ENCODE measurements around the gene ZNF827. TPM values are rescaled to one million over a fixed set of nuclear protein-coding genes. Genes with fewer than 3 reads are reported as not detected.
A peak's percentile ranks its signal among the peaks of the same experiment; 100 is the strongest.

ZNF827 gene
- total RNA-seq, 1 donor from 2014 or later: 9.4 TPM

DNA sequence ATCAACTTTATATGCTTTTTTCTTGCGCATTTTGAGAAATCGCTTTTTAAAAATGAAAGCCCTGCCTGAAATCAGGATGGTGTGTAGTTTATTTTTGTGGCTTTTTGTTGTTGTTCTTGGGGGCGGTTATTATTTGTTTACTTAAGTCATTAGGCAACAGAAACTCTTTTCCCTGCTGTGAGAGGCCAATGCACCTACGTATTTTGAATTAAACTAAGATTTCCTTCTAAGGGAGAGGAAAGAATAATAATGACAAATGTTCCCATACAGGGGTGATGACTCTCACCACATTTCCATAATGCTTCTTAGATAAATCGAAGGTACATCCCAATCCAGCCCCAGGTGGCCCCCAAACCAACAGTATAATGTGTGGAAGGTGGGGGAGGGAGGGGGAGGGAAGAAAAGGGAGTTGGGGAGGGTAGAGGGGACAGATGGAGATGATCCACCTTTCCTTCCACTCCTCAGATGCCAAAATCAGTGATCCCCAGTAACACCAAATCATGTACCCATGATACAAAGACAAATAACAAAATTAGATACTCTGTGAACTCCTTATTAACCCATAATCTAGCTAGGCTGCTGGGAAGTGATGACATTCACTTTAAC lies 39.6 kb downstream of the ZNF827 start:
- Histone ChIP-seq H3K9ac (ENCODE audit: low read depth in 1 of 3, low read length in 3 of 3) (no peak overlapping the region), H3K27ac (ENCODE audit: low read depth, low read length) (no peak overlapping the region), H3K36me3 (ENCODE audit: control insufficient read depth in 3 of 3, insufficient read depth in 3 of 3, low read length in 3 of 3) (peaks cover 4 to 16% (median 7%) of the 10 kb centered on the region in 3 donors), H3K9me3 (ENCODE audit: control insufficient read depth in 3 of 3, low read length in 3 of 3) (no peaks in the 10 kb centered on the region), H3K4me1 (ENCODE audit: control insufficient read depth in 3 of 3, insufficient read depth in 3 of 3, low read length in 3 of 3) (peaks cover 0 to 4% (median 3%) of the 10 kb centered on the region in 3 donors), H3K27me3 (ENCODE audit: control insufficient read depth in 3 of 3, insufficient read depth in 3 of 3, low read length in 3 of 3) (no peaks in the 10 kb centered on the region), H3K4me3 (ENCODE audit: low read length in 3 of 3) (no peak overlapping the region)

DNA sequence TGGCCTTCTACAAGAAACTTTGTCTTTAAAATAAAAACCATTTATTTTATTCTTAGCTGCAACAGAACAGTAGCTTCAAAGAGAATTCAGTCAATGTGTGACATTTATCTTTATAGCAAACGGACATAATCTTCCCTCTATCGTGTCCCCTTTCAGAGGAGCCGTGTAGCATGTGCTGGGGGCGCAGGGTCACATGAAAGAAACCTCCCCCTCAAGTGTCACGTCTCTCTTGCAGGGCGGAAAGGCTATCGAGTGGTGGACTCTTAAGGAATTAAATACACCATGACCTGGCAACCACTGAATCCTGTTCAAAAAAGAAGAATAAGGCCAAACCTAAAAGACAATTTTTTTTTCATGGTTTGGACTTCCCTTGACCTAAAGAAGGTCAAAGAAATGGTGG lies 40.2 kb downstream of the ZNF827 start:
- H3K9me3 ChIP-seq (ENCODE audit: control insufficient read depth in 3 of 3, low read length in 3 of 3): no peaks in the 10 kb centered on the region
- peaks cover 4 to 16% (median 7%) of the 10 kb centered on the region in 3 donors for H3K36me3 ChIP-seq (ENCODE audit: control insufficient read depth in 3 of 3, insufficient read depth in 3 of 3, low read length in 3 of 3)
- H3K9ac ChIP-seq (ENCODE audit: low read depth in 1 of 3, low read length in 3 of 3): no peak overlapping the region
- H3K27me3 ChIP-seq (ENCODE audit: control insufficient read depth in 3 of 3, insufficient read depth in 3 of 3, low read length in 3 of 3): no peaks in the 10 kb centered on the region
- no peak overlapping the region for H3K4me3 ChIP-seq (ENCODE audit: low read length in 3 of 3)
- peaks cover 0 to 4% (median 3%) of the 10 kb centered on the region in 3 donors for H3K4me1 ChIP-seq (ENCODE audit: control insufficient read depth in 3 of 3, insufficient read depth in 3 of 3, low read length in 3 of 3)
- no peak overlapping the region for H3K27ac ChIP-seq (ENCODE audit: low read depth, low read length)

DNA sequence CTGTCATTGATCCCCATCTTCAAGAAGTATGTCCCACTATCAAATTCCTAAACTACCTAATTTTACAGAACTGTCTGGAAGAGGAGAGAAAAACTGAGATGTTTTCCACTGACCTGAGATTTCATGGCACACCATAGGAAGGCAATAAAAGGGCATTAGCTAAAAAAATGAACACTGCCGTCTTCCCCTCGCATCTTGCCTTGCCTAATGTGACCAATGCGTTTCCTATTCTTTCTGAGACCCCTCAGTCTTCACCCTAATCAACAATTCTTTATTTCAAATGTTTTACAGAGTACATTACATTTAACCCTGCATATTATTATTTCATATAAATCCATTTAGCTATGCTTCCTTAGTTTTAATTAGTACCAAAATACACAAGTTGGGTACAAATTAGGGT lies 43.6 kb downstream of the ZNF827 start:
- Histone ChIP-seq H3K9me3 (ENCODE audit: control insufficient read depth in 3 of 3, low read length in 3 of 3) (no peaks in the 10 kb centered on the region), H3K27me3 (ENCODE audit: control insufficient read depth in 3 of 3, insufficient read depth in 3 of 3, low read length in 3 of 3) (no peaks in the 10 kb centered on the region), H3K4me1 (ENCODE audit: control insufficient read depth in 3 of 3, insufficient read depth in 3 of 3, low read length in 3 of 3) (peaks cover 0 to 4% (median 3%) of the 10 kb centered on the region in 3 donors), H3K9ac (ENCODE audit: low read depth in 1 of 3, low read length in 3 of 3) (no peak overlapping the region), H3K36me3 (ENCODE audit: control insufficient read depth in 3 of 3, insufficient read depth in 3 of 3, low read length in 3 of 3) (peaks cover 5 to 6% (median 5%) of the 10 kb centered on the region in 3 donors), H3K4me3 (ENCODE audit: low read length in 3 of 3) (no peak overlapping the region), H3K27ac (ENCODE audit: low read depth, low read length) (no peak overlapping the region)

DNA sequence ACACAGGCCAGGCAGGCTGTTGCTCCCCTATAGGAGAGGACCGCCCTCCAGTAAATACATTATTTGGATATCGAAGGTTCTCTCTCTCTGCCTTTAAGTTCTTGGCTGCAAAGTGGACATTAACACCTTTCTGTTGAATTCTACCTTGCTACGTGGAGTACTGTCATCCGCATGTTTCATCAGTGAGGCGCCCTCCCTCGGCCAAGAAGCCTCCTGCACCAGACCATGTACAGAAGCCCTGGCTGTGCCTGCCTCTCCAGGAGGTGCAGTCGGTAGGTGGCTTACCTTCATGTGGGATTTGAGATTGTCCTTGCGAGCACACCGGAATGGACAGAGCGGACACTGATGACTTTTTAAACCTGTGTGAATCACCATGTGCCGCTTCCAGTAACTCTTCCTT lies 46.7 kb downstream of the ZNF827 start:
- Histone ChIP-seq H3K9me3 (ENCODE audit: control insufficient read depth in 3 of 3, low read length in 3 of 3) (no peaks in the 10 kb centered on the region), H3K27ac (ENCODE audit: low read depth, low read length) (no peak overlapping the region), H3K9ac (ENCODE audit: low read depth in 1 of 3, low read length in 3 of 3) (no peak overlapping the region), H3K4me3 (ENCODE audit: low read length in 3 of 3) (no peak overlapping the region), H3K4me1 (ENCODE audit: control insufficient read depth in 3 of 3, insufficient read depth in 3 of 3, low read length in 3 of 3) (peaks cover 13 to 14% (median 13%) of the 10 kb centered on the region in 3 donors), H3K36me3 (ENCODE audit: control insufficient read depth in 3 of 3, insufficient read depth in 3 of 3, low read length in 3 of 3) (peaks cover 5 to 6% (median 5%) of the 10 kb centered on the region in 3 donors), H3K27me3 (ENCODE audit: control insufficient read depth in 3 of 3, insufficient read depth in 3 of 3, low read length in 3 of 3) (no peaks in the 10 kb centered on the region)

DNA sequence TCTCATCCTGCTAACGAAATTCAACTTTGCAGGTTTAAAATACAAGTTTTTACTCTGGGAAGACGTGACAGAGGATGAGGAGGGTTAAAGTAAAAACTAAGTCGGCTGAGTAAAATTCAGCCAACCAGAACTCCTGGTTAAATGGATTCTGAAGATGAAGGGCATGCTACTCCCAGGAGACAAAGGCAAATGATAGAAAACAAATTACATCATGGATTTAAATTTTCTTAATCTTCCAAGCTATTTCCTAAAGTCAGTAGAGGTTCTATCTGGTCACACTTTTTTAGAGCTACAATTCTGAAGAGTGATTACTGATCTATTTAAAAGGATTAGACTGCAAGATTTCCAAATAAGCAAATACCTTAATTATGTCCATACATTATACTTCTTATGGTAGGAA lies 47.9 kb downstream of the ZNF827 start:
- Histone ChIP-seq H3K4me1 (ENCODE audit: control insufficient read depth in 3 of 3, insufficient read depth in 3 of 3, low read length in 3 of 3) (peaks cover 20 to 25% (median 24%) of the 10 kb centered on the region in 3 donors), H3K4me3 (ENCODE audit: low read length in 3 of 3) (no peak overlapping the region), H3K27ac (ENCODE audit: low read depth, low read length) (no peak overlapping the region), H3K9me3 (ENCODE audit: control insufficient read depth in 3 of 3, low read length in 3 of 3) (no peaks in the 10 kb centered on the region), H3K27me3 (ENCODE audit: control insufficient read depth in 3 of 3, insufficient read depth in 3 of 3, low read length in 3 of 3) (no peaks in the 10 kb centered on the region), H3K36me3 (ENCODE audit: control insufficient read depth in 3 of 3, insufficient read depth in 3 of 3, low read length in 3 of 3) (peaks cover 5 to 10% (median 8%) of the 10 kb centered on the region in 3 donors), H3K9ac (ENCODE audit: low read depth in 1 of 3, low read length in 3 of 3) (no peak overlapping the region)

- peaks cover 5 to 15% (median 11%) of the 10 kb centered on the region in 3 donors for H3K36me3 ChIP-seq (ENCODE audit: control insufficient read depth in 3 of 3, insufficient read depth in 3 of 3, low read length in 3 of 3)
- H3K27me3 ChIP-seq (ENCODE audit: control insufficient read depth in 3 of 3, insufficient read depth in 3 of 3, low read length in 3 of 3): no peaks in the 10 kb centered on the region
- no peak overlapping the region for H3K4me3 ChIP-seq (ENCODE audit: low read length in 3 of 3)
- H3K9me3 ChIP-seq (ENCODE audit: control insufficient read depth in 3 of 3, low read length in 3 of 3): no peaks in the 10 kb centered on the region
- peaks cover 24 to 26% (median 24%) of the 10 kb centered on the region in 3 donors for H3K4me1 ChIP-seq (ENCODE audit: control insufficient read depth in 3 of 3, insufficient read depth in 3 of 3, low read length in 3 of 3)
- H3K27ac ChIP-seq (ENCODE audit: low read depth, low read length): no peak overlapping the region
- no peak overlapping the region for H3K9ac ChIP-seq (ENCODE audit: low read depth in 1 of 3, low read length in 3 of 3)
Measured at GRCh38 chr4:145888393-145888792, 50.2 kb downstream of the ZNF827 start.

- H3K36me3 ChIP-seq (ENCODE audit: control insufficient read depth in 3 of 3, insufficient read depth in 3 of 3, low read length in 3 of 3): peaks cover 5 to 15% (median 11%) of the 10 kb centered on the region in 3 donors
- H3K27ac ChIP-seq (ENCODE audit: low read depth, low read length): peak overlapping the region; percentile 34
- no peaks in the 10 kb centered on the region for H3K27me3 ChIP-seq (ENCODE audit: control insufficient read depth in 3 of 3, insufficient read depth in 3 of 3, low read length in 3 of 3)
- no peaks in the 10 kb centered on the region for H3K9me3 ChIP-seq (ENCODE audit: control insufficient read depth in 3 of 3, low read length in 3 of 3)
- H3K9ac ChIP-seq (ENCODE audit: low read depth in 1 of 3, low read length in 3 of 3): peak overlapping the region in 2 of 3 donors; percentile 9 to 35
- peak overlapping the region in 2 of 3 donors; percentile 2 to 39 for H3K4me3 ChIP-seq (ENCODE audit: low read length in 3 of 3)
- peaks cover 28 to 30% (median 28%) of the 10 kb centered on the region in 3 donors for H3K4me1 ChIP-seq (ENCODE audit: control insufficient read depth in 3 of 3, insufficient read depth in 3 of 3, low read length in 3 of 3)
Measured at GRCh38 chr4:145887241-145887991, 51.2 kb downstream of the ZNF827 start.

- H3K4me3 ChIP-seq (ENCODE audit: low read length in 3 of 3): peak overlapping the region in 1 of 3 donors; percentile 39
- H3K27ac ChIP-seq (ENCODE audit: low read depth, low read length): peak overlapping the region; percentile 34
- H3K36me3 ChIP-seq (ENCODE audit: control insufficient read depth in 3 of 3, insufficient read depth in 3 of 3, low read length in 3 of 3): peaks cover 4 to 12% (median 9%) of the 10 kb centered on the region in 3 donors
- no peaks in the 10 kb centered on the region for H3K27me3 ChIP-seq (ENCODE audit: control insufficient read depth in 3 of 3, insufficient read depth in 3 of 3, low read length in 3 of 3)
- H3K9me3 ChIP-seq (ENCODE audit: control insufficient read depth in 3 of 3, low read length in 3 of 3): no peaks in the 10 kb centered on the region
- no peak overlapping the region for H3K9ac ChIP-seq (ENCODE audit: low read depth in 1 of 3, low read length in 3 of 3)
- peaks cover 31 to 35% (median 33%) of the 10 kb centered on the region in 3 donors for H3K4me1 ChIP-seq (ENCODE audit: control insufficient read depth in 3 of 3, insufficient read depth in 3 of 3, low read length in 3 of 3)
Measured at GRCh38 chr4:145886871-145887240, 51.8 kb downstream of the ZNF827 start.

DNA sequence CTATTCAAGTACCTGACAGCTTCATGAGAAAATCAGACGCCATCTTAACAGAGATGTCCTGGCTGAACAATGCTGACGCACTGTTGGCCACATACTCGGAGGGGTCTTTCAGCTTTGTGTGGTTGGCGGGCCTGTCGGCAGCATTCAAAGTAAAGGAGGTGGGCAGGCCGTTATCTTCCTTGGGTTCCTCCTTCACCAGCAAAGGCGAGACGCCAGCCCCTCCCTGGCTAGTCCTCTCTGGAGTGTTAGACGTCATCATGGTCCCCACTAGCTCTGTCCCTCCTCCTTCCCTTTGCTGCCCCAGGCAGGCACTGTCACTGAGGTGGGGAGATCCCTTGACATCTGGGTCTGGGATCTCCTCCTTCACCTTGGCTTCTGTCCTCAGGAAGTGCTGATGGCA lies 53.0 kb downstream of the ZNF827 start:
- peaks cover 0 to 10% (median 5%) of the 10 kb centered on the region in 3 donors for H3K36me3 ChIP-seq (ENCODE audit: control insufficient read depth in 3 of 3, insufficient read depth in 3 of 3, low read length in 3 of 3)
- no peaks in the 10 kb centered on the region for H3K27me3 ChIP-seq (ENCODE audit: control insufficient read depth in 3 of 3, insufficient read depth in 3 of 3, low read length in 3 of 3)
- peaks cover 34 to 39% (median 36%) of the 10 kb centered on the region in 3 donors for H3K4me1 ChIP-seq (ENCODE audit: control insufficient read depth in 3 of 3, insufficient read depth in 3 of 3, low read length in 3 of 3)
- no peak overlapping the region for H3K27ac ChIP-seq (ENCODE audit: low read depth, low read length)
- peak overlapping the region in 1 of 3 donors; percentile 38 for H3K9ac ChIP-seq (ENCODE audit: low read depth in 1 of 3, low read length in 3 of 3)
- H3K4me3 ChIP-seq (ENCODE audit: low read length in 3 of 3): no peak overlapping the region
- no peaks in the 10 kb centered on the region for H3K9me3 ChIP-seq (ENCODE audit: control insufficient read depth in 3 of 3, low read length in 3 of 3)

DNA sequence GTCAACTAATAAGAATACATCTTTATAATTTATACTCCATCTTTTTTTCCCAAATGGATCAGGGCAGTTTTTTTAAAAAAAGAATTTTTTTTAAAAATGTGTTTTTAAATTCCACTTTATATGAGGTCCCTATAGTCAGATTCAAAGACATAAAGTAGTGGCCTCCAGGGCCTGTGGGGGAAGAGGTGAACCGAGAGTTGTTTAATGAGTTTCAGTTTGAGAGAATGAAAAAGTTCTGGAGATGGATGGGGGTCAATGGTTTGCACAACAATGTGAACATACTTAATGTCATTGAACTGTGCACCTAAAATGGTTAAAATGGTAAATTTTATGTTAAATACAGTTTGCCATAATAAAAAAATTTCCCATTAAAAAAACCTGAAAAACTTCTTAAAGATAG lies 53.8 kb downstream of the ZNF827 start:
- no peaks in the 10 kb centered on the region for H3K9me3 ChIP-seq (ENCODE audit: control insufficient read depth in 3 of 3, low read length in 3 of 3)

More for the DNA sequence above, 53.8 kb downstream of the ZNF827 start:
- H3K9ac ChIP-seq (ENCODE audit: low read depth in 1 of 3, low read length in 3 of 3): no peak overlapping the region
- no peak overlapping the region for H3K4me3 ChIP-seq (ENCODE audit: low read length in 3 of 3)
- H3K36me3 ChIP-seq (ENCODE audit: control insufficient read depth in 3 of 3, insufficient read depth in 3 of 3, low read length in 3 of 3): peaks cover 0 to 10% (median 5%) of the 10 kb centered on the region in 3 donors
- no peaks in the 10 kb centered on the region for H3K27me3 ChIP-seq (ENCODE audit: control insufficient read depth in 3 of 3, insufficient read depth in 3 of 3, low read length in 3 of 3)
- no peak overlapping the region for H3K27ac ChIP-seq (ENCODE audit: low read depth, low read length)
- H3K4me1 ChIP-seq (ENCODE audit: control insufficient read depth in 3 of 3, insufficient read depth in 3 of 3, low read length in 3 of 3): peaks cover 34 to 41% (median 36%) of the 10 kb centered on the region in 3 donors

All from skeletal muscle tissue (tissue), 4 donors.